ENCODE results near the gene RNF34.

RNF34 gene

DNA sequence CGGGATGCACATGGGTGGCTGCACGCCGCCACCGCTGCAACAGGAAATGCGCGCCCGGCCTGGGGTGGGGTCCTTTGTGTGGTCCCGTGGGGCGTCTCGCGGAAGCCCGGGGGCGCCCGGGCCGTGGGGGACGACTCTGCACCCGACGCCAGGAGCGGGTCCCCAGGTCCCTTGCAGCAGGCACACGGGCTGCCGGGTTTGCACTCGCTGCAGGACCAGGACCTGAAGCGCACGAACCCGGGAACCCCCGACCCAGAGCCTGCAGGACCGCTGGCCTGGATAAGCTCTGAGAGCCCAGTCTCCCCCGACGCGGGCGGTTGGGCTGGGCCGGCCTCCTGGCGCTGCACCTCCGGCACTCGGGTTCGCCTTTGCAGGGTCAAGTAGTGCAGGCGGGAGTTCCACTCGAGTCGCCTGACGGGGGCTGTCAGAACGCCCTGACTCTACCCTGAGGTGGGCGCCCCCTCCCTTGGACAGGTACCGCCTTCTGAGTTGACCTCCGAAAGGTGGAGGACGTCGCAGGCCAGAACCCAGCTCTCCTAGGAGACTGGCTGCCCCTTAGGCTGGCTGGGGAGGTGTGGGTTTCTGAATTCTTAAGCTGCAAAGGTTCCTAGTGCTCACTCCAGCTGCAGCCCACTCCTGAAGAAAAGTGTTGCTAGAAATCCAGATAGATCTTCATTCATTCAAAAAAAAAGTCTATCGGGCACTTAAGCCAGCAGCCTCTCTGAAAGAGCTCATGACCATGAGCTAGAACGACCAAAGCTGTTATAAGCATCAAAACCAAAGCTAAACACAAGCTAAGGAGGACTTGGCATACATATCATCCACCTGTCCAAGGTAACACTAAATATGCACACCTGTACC is 68.0 kb downstream of the RNF34 start:
- Histone ChIP-seq H3K9me3 (ENCODE audit: insufficient read depth, low read length) (no peaks in the 10 kb centered on the region), H3K27me3 (ENCODE audit: insufficient read depth, insufficient read length) (peaks cover 4% of the 10 kb centered on the region), H3K36me3 (ENCODE audit: insufficient read depth, insufficient read length, low read length) (peaks cover 14% of the 10 kb centered on the region), H3K4me1 (ENCODE audit: insufficient read depth, insufficient read length) (no peaks in the 10 kb centered on the region), H3K4me3 (ENCODE audit: insufficient read length, low read depth) (peak overlapping the region; percentile 60), H3K9ac (ENCODE audit: insufficient read length, low read depth) (peak overlapping the region; percentile 87)
- TF ChIP-seq YY1 (IDR thresholded peaks at IDR 0.05; ENCODE audit: insufficient read depth, insufficient read length): no peak
- no peak for TF ChIP-seq SUZ12 (IDR thresholded peaks at IDR 0.05; ENCODE audit: extremely low read depth, insufficient read depth, insufficient read length)
- TF ChIP-seq ZNF274 (IDR thresholded peaks at IDR 0.05; ENCODE audit: low read depth, low read length): no peak
- no peak for DNase-seq (ENCODE audit: low read depth, low spot score)

DNA sequence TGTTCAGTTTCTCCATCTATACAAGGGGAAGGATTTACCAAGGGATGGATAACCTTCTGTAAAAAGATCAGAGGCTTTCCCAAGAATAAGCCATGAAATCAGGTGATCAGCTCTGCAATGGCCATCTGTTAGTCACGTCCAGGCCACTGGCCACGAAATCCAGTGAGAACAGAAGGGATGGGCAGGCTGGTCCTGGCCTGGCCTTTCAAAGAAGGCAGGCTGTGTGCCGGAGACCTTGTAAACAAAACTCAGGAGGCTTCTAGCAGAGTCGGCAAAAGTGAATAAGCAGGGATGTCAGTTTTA is 68.5 kb downstream of the RNF34 start:
- Histone ChIP-seq H3K27me3 (ENCODE audit: insufficient read depth, insufficient read length) (peaks cover 4% of the 10 kb centered on the region), H3K9ac (ENCODE audit: insufficient read length, low read depth) (peak overlapping the region; percentile 6)

DNA sequence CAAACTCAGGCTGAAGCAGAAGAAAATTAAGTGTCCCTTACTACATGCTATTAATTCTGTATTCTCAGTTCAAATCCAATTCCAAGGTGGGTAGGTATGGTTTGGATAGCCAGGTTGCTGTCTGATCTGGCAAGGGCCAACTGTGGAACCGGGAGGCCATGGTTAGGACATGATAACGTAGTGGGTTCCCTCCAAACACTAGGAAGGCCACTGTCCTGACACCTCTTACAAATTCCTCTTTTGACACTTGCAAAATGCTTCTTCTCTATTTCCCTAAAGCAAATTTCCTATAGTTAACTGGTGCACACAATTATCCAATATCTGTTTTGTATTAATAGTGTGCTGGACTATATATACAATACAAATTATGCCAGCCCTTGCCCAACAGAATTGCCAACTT is 70.8 kb downstream of the RNF34 start:
- TF ChIP-seq SUZ12 (IDR thresholded peaks at IDR 0.05; ENCODE audit: extremely low read depth, insufficient read depth, insufficient read length): no peak
- no peak for TF ChIP-seq YY1 (IDR thresholded peaks at IDR 0.05; ENCODE audit: insufficient read depth, insufficient read length)
- no peak for TF ChIP-seq ZNF274 (IDR thresholded peaks at IDR 0.05; ENCODE audit: low read depth, low read length)
- DNase-seq (ENCODE audit: low read depth, low spot score): no peak
- H3K4me1 ChIP-seq (ENCODE audit: insufficient read depth, insufficient read length): no peaks in the 10 kb centered on the region
- peaks cover 3% of the 10 kb centered on the region for H3K27me3 ChIP-seq (ENCODE audit: insufficient read depth, insufficient read length)
- no peaks in the 10 kb centered on the region for H3K9me3 ChIP-seq (ENCODE audit: insufficient read depth, low read length)
- H3K4me3 ChIP-seq (ENCODE audit: insufficient read length, low read depth): no peak overlapping the region
- no peak overlapping the region for H3K9ac ChIP-seq (ENCODE audit: insufficient read length, low read depth)
- peaks cover 3% of the 10 kb centered on the region for H3K36me3 ChIP-seq (ENCODE audit: insufficient read depth, insufficient read length, low read length)

More for the DNA sequence above, 68.5 kb downstream of the RNF34 start:
- Histone ChIP-seq H3K36me3 (ENCODE audit: insufficient read depth, insufficient read length, low read length) (peaks cover 14% of the 10 kb centered on the region), H3K4me3 (ENCODE audit: insufficient read length, low read depth) (no peak overlapping the region), H3K4me1 (ENCODE audit: insufficient read depth, insufficient read length) (no peaks in the 10 kb centered on the region), H3K9me3 (ENCODE audit: insufficient read depth, low read length) (no peaks in the 10 kb centered on the region)
- no peak for DNase-seq (ENCODE audit: low read depth, low spot score)
- TF ChIP-seq YY1 (IDR thresholded peaks at IDR 0.05; ENCODE audit: insufficient read depth, insufficient read length): no peak
- no peak for TF ChIP-seq SUZ12 (IDR thresholded peaks at IDR 0.05; ENCODE audit: extremely low read depth, insufficient read depth, insufficient read length)
- no peak for TF ChIP-seq ZNF274 (IDR thresholded peaks at IDR 0.05; ENCODE audit: low read depth, low read length)

DNA sequence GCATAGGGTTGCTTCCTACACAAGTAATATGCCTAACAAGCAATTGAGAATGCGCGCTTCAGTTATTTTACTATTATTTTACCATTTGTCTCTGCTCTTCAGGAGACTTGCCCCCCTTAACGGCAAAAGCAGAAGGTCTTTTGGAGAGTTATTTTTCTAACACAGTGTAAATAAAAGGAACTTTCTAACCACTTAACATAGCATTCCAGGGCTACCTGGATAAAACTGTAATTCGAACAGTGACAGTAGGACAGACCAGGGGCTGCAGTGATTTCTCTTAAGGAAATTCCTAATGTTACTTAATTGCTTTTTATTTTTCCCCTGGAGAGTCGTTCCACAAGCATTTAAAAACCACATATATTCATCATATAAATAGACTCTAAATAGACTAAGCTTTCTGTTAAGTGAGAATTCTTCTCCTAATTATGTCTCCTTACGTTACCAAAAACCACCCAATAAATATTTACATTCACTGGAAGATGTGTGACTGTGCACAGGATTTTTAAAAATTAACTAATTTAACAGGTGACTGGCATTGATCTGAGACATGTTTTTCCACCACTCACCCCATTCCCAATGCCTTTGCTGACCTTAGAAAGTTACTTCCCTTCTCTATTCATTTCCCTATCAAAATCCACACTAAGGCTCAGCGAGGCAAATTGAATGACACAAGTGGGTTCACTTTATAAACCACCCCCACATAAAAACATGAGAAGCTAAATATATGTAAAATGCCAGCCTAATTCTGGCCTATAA is 72.4 kb downstream of the RNF34 start:
- no peak overlapping the region for H3K4me3 ChIP-seq (ENCODE audit: insufficient read length, low read depth)
- DNase-seq (ENCODE audit: low read depth, low spot score): no peak
- no peak for TF ChIP-seq YY1 (IDR thresholded peaks at IDR 0.05; ENCODE audit: insufficient read depth, insufficient read length)
- no peak for TF ChIP-seq ZNF274 (IDR thresholded peaks at IDR 0.05; ENCODE audit: low read depth, low read length)
- TF ChIP-seq SUZ12 (IDR thresholded peaks at IDR 0.05; ENCODE audit: extremely low read depth, insufficient read depth, insufficient read length): no peak
- H3K9me3 ChIP-seq (ENCODE audit: insufficient read depth, low read length): no peaks in the 10 kb centered on the region
- H3K27me3 ChIP-seq (ENCODE audit: insufficient read depth, insufficient read length): no peaks in the 10 kb centered on the region
- H3K4me1 ChIP-seq (ENCODE audit: insufficient read depth, insufficient read length): no peaks in the 10 kb centered on the region
- H3K36me3 ChIP-seq (ENCODE audit: insufficient read depth, insufficient read length, low read length): peaks cover 3% of the 10 kb centered on the region
- no peak overlapping the region for H3K9ac ChIP-seq (ENCODE audit: insufficient read length, low read depth)
